Colon (tissue), 2 donors: Measurements from ENCODE around the gene TGM3.

ENCODE experiments used
- FAIRE-seq: peaks from 2 replicates; lab custom pipeline; 2012; peaks lifted over from hg19 to GRCh38; lab: Jason Lieb, UNC
- donor health status: control.
- donor health status: control.

TGM3 gene

GRCh38 chr20:2283706-2284423 lies 11.9 kb upstream of the TGM3 start:
- FAIRE-seq: no peak

GRCh38 chr20:2285193-2285592 lies 10.6 kb upstream of the TGM3 start:
- no peak for FAIRE-seq

- no peak for FAIRE-seq
These were observed 10.2 kb upstream of the TGM3 start for GRCh38 chr20:2285613-2286012.

- FAIRE-seq: no peak
These were observed 8.3 kb upstream of the TGM3 start for GRCh38 chr20:2287504-2287903.

DNA sequence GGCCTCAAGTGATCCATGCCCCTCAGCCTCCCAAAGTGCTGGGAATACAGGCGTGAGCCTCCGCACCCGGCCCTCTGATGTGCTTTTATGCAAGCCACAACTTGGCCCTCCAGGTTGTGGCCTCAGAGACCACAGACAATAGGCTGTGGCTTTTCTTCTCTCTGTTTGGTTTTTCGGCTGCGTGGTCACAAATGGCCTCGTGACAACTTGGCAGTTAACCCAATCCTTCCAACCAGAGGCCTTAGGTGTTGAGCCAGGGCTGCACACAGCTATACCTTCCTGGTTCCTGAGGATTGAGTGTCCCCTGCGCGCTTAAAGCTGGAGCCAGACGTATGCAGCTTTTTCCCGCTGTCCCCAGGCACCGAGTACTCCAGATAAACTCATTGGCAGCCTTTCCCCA lies 6.3 kb upstream of the TGM3 start:
- FAIRE-seq: no peak

- no peak for FAIRE-seq
These were observed 5.3 kb upstream of the TGM3 start for GRCh38 chr20:2290486-2290885.

GRCh38 chr20:2292416-2293110 lies 3.2 kb upstream of the TGM3 start:
- no peak for FAIRE-seq

- FAIRE-seq: no peak
These were observed 2.3 kb upstream of the TGM3 start for GRCh38 chr20:2293486-2293885.

GRCh38 chr20:2293971-2294370 lies 1.8 kb upstream of the TGM3 start:
- no peak for FAIRE-seq

- FAIRE-seq: no peak
These were observed 515 bp upstream of the TGM3 start for GRCh38 chr20:2295286-2295685.

DNA sequence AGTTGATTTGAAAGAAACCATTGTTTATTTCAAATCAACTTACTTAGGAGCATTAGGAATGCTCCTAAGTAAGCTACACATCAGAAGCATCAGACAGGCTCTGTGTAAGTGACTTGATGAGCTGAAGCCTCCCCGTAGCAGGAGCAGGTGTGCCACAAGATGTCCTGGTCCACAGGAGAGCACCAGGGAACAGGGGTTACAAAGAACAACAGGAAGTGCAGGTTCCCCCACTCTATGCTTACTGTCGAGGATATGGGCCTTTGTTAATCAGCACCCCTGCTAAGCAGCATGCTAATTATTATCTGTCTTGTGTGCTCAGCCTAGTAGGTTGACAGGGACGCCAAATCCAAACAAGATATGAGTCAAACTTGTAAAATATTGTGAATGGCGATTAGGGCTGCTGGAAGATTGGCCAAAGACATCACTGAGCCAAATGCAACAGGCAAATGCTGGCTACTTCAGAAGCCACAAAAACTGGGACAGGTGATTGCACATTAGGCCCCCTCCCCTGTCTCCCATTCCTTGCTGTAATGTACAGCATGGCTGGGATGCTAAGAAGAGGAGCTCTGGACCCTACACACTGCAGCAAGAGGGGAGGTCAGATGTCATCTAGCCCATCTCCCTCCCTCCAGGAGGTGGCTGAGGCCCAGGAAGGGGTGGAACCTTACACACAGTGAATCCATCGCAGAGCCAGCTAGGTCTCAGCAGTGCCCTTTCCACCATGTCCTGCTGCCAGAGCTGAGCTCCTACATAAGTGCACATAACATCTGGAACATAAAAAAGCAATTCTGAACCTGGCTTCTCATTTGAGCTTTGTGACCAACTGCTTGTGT lies 939 bp downstream of the TGM3 start:
- no peak for FAIRE-seq

DNA sequence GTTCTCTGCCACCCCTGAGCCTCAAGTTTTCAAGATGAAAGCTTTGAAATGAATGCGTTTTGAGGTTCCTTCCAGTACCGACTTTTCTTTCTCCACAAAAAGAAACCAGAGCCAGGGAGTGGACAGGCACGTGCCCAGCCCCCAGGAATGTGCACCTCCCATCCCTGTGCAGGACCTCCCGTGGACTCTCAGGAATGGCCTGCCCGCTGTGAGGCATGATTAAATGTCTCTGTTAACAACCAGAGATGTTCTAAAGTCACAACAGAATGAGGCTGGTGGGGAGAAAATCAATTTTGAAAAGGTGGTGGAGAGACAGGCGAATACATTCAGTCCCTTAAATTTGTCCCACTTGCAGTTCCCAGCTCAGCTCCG lies 1.5 kb downstream of the TGM3 start:
- no peak for FAIRE-seq

DNA sequence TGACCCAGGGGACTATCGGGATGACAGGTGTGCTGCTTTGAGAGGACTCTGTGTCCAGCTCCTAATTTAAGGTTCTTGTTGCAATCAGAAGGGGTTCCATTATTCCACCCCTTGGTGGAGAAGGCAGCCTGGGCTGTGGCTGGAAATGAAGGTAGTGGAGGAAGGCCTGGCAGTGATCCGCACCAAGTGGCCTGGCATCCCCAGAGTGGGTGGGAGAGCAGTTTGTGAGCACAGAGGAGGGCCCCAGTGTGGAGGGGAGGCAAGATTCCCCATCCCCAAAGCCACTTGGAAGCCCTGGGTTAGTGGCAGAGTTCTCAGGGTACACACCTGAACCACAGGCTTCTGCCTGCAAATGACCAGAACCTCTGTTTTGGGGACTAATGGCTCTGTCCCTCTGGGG lies 2.3 kb downstream of the TGM3 start:
- FAIRE-seq: no peak

DNA sequence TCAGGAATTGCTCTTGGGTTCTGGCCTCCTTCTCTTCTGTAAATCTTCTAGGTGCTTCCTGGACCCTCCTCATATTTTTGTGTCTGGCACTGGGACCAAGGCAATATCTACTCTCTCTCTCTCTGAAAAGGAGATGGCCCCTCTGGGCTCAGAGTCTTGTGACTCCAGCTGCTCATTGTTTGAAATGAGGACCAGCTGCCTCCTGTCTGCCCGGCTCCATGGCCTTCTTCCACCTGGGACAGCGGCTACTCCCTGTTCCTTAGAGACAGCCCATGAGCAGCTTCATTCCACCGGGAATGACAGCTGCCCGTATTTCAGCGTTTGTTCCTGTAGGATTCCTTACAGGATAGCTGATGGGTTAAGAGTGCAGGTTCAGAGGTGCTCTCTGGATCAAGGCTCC lies 2.9 kb downstream of the TGM3 start:
- no peak for FAIRE-seq

DNA sequence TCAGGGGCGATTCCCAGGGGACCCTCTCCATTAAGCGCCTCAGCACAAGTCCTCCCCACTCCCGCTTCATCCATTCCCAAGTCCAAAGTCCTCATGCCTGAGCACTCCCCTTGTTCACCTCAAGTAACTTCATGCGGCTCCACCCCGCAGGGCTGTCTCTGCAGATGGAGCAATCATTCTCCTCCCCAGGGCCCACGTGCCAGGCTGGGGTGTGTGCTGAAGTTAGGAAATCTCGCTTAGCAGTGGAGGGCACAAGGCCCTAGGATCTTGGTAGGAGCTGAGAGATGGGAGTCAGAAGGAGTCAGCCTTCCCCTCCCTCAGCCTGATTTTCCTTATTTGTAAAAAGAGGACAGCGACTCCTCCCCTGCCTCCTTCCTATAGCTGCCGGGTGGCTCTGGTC lies 3.5 kb downstream of the TGM3 start:
- FAIRE-seq: no peak

DNA sequence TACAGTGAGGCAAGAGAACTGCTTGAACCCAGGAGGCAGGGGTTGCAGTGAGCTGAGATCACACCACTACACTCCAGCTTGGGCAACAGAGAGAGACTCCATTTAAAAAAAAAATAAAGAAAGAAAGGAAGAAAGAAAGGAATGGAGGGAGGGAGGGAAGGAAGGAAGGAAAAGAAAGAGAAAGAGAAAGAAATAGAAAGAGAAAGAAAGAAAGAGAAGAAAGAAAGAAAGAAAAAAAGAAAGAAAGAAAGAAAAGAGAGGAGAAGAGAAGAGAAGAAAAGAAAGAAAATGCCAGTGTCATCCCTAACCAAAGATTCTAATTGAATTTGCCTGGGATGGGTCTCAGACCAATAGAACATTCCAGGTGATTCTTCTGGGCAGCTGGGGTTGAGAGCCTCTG lies 4.2 kb downstream of the TGM3 start:
- no peak for FAIRE-seq

- FAIRE-seq: no peak
These were observed 4.6 kb downstream of the TGM3 start for GRCh38 chr20:2300420-2300819.

- no peak for FAIRE-seq
These were observed 5.4 kb downstream of the TGM3 start for GRCh38 chr20:2301164-2301622.

- no peak for FAIRE-seq
These were observed 6.7 kb downstream of the TGM3 start for GRCh38 chr20:2302384-2303060.

- FAIRE-seq: no peak
These were observed 7.9 kb downstream of the TGM3 start for GRCh38 chr20:2303673-2304072.

GRCh38 chr20:2304180-2304579 lies 8.4 kb downstream of the TGM3 start:
- FAIRE-seq: no peak

GRCh38 chr20:2305029-2305428 lies 9.2 kb downstream of the TGM3 start:
- no peak for FAIRE-seq

DNA sequence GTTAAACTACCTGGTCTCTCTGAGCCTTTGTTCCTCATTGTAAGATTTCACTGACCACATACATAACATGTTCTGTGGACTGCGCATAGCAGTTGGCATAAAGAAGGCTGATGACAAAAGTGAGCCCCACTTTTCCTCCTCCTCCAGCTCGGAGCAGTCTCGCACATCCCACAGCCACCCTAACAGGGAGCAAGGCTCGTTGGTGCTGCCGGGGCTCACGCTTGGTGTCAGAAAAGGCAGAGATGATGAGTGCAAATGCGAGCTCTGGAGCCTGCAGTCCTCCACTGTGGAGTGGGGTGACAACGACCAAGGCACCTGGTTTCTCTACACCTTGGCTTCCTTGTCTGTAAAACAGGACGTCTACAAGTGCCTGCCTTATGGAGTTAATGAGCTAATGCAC lies 9.7 kb downstream of the TGM3 start:
- no peak for FAIRE-seq
